ENCODE results near the gene GAB2.

Gene GAB2

DNA sequence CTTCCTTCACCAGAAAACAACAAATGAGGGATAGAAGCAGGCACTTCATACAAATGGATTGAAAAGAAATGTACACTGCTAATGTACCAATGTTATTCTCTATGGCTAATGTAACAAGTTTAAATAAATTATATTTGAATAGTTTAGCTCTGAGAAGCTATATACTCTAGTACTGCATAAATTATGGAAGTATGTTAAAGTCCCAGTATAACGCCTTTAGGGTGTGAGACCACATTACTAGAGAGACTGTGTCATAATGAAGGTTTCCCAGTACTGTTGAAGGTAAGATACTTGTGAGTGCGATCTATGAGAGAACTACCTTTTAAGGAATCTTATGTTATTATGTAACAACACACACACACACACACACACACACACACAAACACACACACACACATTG is 39.8 kb upstream of the GAB2 start (continued):
- TF ChIP-seq TSHZ2 (CRISPR knock-in tag; IDR thresholded peaks at IDR 0.05) = no peak
- TF ChIP-seq GLIS3 (CRISPR knock-in tag; IDR thresholded peaks at IDR 0.05) = no peak
- no peak for TF ChIP-seq SNAI2 (CRISPR knock-in tag; IDR thresholded peaks at IDR 0.05)
- TF ChIP-seq ZFP30 (CRISPR knock-in tag; IDR thresholded peaks at IDR 0.05) = no peak
- no peak for TF ChIP-seq ZC3H10 (CRISPR knock-in tag; IDR thresholded peaks at IDR 0.05)
- TF ChIP-seq ESRRG (CRISPR knock-in tag; IDR thresholded peaks at IDR 0.05) = no peak

GRCh38 chr11:78453140-78453935 is 35.7 kb upstream of the GAB2 start:
- ATAC-seq = no peak
- TF ChIP-seq TCF4 (CRISPR knock-in tag; IDR thresholded peaks at IDR 0.05; ENCODE audit: borderline replicate concordance) (no peak), ZNF70 (CRISPR knock-in tag; IDR thresholded peaks at IDR 0.05) (no peak), OSR1 (CRISPR knock-in tag; IDR thresholded peaks at IDR 0.05) (no peak), GLIS3 (CRISPR knock-in tag; IDR thresholded peaks at IDR 0.05) (no peak), ZFP3 (CRISPR knock-in tag; IDR thresholded peaks at IDR 0.05) (no peak), TSHZ2 (CRISPR knock-in tag; IDR thresholded peaks at IDR 0.05) (no peak)
- TF ChIP-seq, protein P1, sequence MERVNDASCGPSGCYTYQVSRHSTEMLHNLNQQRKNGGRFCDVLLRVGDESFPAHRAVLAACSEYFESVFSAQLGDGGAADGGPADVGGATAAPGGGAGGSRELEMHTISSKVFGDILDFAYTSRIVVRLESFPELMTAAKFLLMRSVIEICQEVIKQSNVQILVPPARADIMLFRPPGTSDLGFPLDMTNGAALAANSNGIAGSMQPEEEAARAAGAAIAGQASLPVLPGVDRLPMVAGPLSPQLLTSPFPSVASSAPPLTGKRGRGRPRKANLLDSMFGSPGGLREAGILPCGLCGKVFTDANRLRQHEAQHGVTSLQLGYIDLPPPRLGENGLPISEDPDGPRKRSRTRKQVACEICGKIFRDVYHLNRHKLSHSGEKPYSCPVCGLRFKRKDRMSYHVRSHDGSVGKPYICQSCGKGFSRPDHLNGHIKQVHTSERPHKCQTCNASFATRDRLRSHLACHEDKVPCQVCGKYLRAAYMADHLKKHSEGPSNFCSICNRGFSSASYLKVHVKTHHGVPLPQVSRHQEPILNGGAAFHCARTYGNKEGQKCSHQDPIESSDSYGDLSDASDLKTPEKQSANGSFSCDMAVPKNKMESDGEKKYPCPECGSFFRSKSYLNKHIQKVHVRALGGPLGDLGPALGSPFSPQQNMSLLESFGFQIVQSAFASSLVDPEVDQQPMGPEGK (CRISPR knock-in tag; IDR thresholded peaks at IDR 0.05; ENCODE audit: borderline replicate concordance) = no peak

GRCh38 chr11:78451371-78452150 is 33.9 kb upstream of the GAB2 start:
- no peak for ATAC-seq
- TF ChIP-seq OSR1 (CRISPR knock-in tag; IDR thresholded peaks at IDR 0.05) (no peak), TCF4 (CRISPR knock-in tag; IDR thresholded peaks at IDR 0.05; ENCODE audit: borderline replicate concordance) (no peak), CSDC2 (CRISPR knock-in tag; IDR thresholded peaks at IDR 0.05) (no peak), GLIS3 (CRISPR knock-in tag; IDR thresholded peaks at IDR 0.05) (no peak), ARNTL (CRISPR knock-in tag; IDR thresholded peaks at IDR 0.05; ENCODE audit: borderline replicate concordance, low read depth) (no peak), TOX (CRISPR knock-in tag; IDR thresholded peaks at IDR 0.05; ENCODE audit: borderline replicate concordance) (no peak)
- TF ChIP-seq, protein P1 (CRISPR knock-in tag; IDR thresholded peaks at IDR 0.05; ENCODE audit: borderline replicate concordance) = no peak
- TF ChIP-seq, protein P2, sequence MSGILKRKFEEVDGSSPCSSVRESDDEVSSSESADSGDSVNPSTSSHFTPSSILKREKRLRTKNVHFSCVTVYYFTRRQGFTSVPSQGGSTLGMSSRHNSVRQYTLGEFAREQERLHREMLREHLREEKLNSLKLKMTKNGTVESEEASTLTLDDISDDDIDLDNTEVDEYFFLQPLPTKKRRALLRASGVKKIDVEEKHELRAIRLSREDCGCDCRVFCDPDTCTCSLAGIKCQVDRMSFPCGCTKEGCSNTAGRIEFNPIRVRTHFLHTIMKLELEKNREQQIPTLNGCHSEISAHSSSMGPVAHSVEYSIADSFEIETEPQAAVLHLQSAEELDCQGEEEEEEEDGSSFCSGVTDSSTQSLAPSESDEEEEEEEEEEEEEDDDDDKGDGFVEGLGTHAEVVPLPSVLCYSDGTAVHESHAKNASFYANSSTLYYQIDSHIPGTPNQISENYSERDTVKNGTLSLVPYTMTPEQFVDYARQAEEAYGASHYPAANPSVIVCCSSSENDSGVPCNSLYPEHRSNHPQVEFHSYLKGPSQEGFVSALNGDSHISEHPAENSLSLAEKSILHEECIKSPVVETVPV (CRISPR knock-in tag; IDR thresholded peaks at IDR 0.05) = no peak

All from SK-N-SH treated with all-trans-retinoic acid at 6 μM for 48 hours (cell line).